Lower leg skin (tissue), 3 donors: ENCODE data around the gene TNNT2.

Experiments used
- CTCF ChIP-seq, 3 donors: fragments of 450-650 bp; IDR thresholded peaks; one replicate each; pipeline ENCODE4 v1.5.1; 2016; ENCODE audit warnings: antibody characterized with exemption in 3 of 3, mild to moderate bottlenecking in 3 of 3, moderate library complexity in 2 of 3
- POLR2A ChIP-seq, 2 donors: fragments of 450-650 bp; IDR thresholded peaks; one replicate each; pipeline ENCODE4 v1.6.1; 2016 to 2017; ENCODE audit warnings: antibody characterized with exemption in 2 of 2, mild to moderate bottlenecking in 1 of 2, moderate library complexity in 1 of 2

GRCh38 chr1:201422436-201423030 is 45.1 kb upstream of the TNNT2 start:
- TF ChIP-seq CTCF (IDR thresholded peaks at IDR 0.05), result no peak
- TF ChIP-seq POLR2A (IDR thresholded peaks at IDR 0.05), result no peak
